ENCODE data around the gene MED20. TPM values are rescaled to one million over a fixed set of nuclear protein-coding genes. Genes with fewer than 3 reads are reported as not detected.

The MED20 gene
- total RNA-seq, 2 donors from 2014 or later = 18.5 to 18.8 TPM

DNA sequence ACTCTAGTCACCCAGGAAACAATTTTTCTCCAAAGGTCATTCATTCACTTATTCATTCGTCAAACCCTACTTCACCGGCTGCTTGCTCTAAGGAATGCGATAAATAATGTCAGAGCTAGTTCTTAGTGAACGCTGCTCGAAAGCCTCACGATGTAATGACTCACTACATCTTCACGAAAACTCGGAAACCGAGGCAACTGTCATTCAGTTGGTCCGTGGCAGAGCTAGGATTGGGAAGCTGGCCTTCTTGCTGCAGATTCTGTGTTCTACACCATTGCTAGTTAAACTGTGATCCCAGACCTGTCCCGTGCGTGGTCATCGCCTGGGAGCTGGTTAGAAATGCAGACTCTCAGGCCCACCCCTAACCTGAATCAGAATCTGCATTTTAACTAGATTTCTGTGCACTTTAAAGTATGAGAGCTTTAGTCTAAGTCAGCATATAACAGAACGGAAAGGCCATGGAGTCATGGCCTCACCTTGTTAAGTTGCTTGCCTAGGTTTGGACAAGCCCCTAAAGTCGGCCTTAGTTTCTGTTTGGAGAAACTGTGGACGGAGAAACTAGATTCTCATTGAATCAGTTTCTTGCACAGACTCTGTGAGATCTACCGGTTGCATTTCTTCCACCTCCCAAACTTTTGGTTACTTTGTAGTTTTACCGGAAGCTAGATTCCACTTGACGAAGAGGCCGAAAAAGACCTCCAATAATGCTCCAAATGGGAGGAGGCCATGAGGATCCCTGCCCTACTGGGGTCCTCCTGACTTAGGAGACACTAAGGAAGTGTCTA is 21.3 kb upstream of the MED20 start:
- no peak for ATAC-seq
- no peak for DNase-seq
- intact Hi-C loops (cut with DNase I, micrococcal nuclease) = no loop called here

DNA sequence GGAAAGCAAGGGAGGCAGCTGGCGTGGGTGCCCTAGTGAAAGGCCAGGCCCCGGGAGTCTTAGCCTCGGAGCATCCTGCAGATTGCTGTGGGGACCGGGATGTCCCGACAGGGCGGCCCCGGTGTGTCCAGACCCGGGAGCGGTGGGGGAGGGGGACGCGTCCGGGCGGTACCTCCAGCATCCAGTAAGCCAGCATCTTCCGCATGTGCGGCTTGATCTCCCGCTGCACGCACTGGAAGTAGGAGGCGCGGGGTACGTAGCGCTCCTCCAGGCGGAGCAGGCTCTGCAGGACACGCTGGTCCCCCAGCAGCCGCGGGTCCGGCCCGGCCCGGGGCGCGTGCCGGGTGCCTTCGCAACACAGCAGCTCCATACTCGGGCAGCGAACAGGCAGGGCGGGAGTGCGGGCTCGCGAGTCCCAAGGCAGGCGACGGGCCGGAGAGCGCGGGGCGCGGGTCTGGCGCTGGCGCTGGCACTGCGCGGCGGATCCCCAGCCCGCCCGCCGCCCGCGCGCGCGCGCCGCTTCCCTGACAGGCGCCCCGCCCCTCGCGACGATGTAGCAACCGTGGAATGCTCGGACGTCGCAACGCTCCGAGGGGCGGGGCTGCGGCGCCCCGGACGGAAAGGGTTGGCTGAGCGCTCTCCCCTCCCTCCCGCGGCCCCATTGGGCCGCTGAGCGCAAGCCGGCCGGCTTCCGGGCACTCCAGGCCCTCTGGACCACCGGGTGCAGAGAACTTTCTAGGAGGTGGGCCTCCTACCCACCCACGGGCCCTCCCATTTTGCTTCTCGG is 20.5 kb upstream of the MED20 start, which contains the start of gene CCND3:
Gene CCND3, minus strand, starts transcription at position 529 of the 787 bp plus-strand sequence. Its CDS starts 159 bp downstream, at position 370.
- peak; percentile 84 for ATAC-seq
- intact Hi-C loops (cut with DNase I, micrococcal nuclease) = no loop called here
- DNase-seq = peak; percentile 93 to 97

DNA sequence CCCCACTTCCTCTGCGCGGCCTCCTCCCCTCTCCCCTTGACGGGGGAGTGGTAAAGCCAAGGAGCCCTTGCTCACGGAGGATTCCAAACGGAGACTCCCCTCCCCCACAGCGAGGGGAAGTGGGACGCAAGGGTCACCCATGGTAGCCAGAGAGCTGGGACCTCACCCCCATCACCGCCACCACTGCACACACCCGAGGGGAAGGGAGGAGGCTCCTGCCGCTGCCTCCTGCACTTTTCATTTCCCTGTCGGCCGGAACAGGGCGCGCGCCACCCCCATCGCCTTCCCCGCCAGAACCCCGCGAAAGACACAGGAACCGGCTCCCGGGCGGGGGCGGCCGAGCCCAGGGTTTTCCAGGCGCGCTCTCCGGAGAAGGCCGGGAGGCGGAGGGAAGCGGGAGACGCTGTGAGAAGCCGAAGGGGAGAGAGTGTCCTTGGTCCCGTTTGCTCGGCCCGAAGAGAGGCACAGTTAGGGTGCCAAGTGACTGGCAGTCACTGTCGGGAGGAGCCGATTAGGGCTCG is 19.9 kb upstream of the MED20 start:
- DNase-seq (peak; percentile 48 to 64), ATAC-seq (peak; percentile 43)
- intact Hi-C loops (cut with DNase I, micrococcal nuclease) = no loop called here

DNA sequence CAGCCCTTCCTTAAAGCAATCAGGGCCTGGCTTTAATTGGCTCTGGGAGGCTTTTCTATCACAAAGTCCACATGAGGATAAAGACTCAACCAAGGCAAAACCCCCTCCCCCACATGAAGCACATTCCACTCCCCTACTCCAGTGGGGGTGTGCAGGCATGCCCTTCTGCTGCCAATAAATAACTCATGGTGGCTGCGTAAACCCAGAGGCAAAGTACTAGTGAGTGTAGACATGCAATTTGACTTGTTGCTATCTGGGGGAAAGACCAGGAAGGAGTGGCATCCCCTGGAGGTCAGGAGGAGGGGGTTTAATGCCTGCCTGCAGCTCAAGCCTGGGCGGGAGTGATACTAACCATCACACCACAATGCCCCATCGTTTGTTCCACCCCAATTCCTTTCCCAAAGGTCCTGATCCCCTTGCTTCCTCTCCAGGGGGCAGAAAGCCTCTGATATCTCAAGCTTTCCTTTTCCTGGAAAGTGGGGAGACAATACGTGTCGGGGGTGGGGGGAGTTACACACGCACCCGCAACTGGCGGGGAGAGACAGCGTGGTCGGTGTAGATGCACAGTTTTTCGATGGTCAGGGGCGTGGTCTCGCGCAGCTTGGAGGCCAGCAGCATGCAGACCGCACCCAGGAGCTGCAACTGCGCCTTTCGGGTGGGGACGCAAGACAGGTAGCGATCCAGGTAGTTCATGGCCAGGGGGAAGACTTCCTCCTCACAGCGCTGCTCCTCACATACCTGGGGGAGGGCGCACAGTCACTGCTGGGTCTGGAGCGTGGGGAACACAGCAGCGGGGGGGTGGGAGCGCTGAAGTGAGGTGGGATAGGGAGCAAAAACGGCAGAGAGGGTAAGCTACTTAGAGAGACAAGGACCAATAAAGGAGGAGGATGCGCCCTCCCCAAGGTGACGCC is 19.2 kb upstream of the MED20 start:
- DNase-seq (peak; percentile 81 to 83), ATAC-seq (peak; percentile 67)
- intact Hi-C loops (cut with DNase I, micrococcal nuclease) = loop anchor here (5.0 to 10.0 kb wide), 2 partner anchors 102 to 105 kb away; no protein-coding TSS in a partner anchor

DNA sequence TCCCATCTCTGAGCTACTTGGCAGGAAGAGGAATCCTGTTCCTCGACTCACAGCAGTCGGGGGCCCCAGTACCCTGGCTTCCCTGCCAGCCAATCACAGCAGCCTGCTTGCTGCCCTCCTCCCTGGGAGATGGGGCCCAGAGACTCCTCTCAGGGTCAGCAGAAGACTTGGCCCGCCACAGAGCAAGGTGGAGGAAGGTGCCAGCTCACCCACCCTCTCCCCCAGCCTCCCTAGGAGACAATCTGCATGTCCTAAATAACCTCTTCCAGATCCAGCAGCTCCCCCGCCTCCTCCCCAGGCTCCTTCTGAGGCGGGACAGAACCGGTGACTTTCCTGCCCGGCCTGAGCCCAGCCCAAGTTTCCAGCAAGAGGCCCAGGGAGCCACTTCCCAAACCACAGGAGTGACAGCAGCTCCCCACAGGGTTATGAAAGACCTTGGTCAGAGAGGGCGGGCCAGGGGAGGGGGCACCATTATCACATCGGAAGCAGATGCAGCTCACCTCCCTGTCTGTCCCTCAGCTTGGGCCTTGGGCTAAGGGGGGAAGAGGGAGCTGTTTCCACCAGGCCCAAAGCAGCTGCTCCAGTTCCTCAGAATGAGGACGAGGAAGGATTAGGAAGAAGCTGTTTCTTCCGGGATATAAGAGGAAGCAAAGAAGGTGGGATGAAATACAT is 18.4 kb upstream of the MED20 start:
- DNase-seq (peak; percentile 38 to 53), ATAC-seq (no peak)
- intact Hi-C loops (cut with DNase I, micrococcal nuclease) = loop anchor here (5.0 to 10.0 kb wide), 2 partner anchors 103 to 105 kb away; no protein-coding TSS in a partner anchor

DNA sequence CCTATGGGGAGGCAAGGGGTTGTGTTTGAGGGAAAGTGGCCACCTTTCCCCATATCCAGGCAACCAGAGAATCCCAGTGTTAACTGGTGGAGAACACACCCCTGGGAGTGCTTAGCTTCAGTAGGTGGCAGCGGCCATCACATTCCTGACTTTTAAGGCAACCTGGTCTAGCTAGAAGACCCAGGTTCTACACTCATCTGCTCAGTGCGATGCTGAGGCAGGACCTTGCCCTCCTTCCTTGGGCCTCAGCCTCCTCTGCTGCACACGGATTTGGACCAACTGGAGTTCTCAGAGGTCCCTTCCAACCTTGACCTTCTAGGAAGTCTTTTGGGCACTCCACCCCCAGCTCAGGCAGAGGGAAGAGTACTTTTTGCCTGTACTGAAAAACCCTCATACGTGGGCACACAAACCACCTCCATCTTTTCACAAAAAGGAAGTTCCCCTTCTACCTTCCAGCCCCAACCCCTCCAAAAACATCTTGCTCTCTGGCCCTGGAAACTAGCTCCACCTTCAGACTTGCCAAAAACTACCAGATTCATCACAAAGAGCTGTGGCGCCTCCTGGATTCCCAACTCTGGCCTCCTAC is 17.7 kb upstream of the MED20 start:
- DNase-seq (no peak), ATAC-seq (no peak)
- intact Hi-C loops (cut with DNase I, micrococcal nuclease) = loop anchor here (5.0 to 10.0 kb wide), 2 partner anchors 104 to 106 kb away; no protein-coding TSS in a partner anchor

DNA sequence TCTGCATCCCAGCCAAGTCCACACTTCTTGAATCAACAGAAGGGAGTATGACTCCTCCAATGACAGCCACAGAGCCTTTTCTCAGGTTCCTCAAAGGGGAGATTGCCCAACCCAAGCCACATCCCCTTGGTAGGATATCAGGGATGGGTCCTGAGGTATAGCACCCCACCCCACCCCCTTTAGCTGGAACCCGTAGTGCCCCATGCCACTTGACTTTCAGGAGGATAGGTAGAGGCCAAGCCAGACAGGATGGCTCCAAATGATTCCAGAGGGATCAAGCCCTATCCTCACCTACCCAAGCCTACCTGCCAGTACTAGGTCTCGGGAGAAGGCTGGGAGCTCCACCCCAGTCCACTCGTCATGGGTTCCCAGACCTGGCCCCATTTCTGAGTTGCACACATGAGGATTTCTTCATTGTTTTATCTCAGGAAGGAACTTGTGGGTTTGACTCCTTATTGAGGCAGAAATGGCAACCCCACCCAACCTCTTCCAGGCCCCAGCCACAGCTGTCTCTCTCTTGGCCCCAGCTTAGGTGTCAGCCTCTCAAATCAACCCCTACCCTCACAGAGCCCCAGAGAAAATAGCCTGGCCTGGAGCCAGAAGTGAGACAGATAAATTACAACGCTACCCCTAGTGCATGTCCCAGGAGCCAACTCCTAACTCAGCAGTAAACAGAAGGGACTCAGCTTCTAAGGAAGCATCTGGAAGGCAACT is 17.1 kb upstream of the MED20 start:
- DNase-seq = no peak
- no peak for ATAC-seq
- intact Hi-C loops (cut with DNase I, micrococcal nuclease) = loop anchor here (5.0 to 10.0 kb wide), 2 partner anchors 104 to 107 kb away; no protein-coding TSS in a partner anchor

DNA sequence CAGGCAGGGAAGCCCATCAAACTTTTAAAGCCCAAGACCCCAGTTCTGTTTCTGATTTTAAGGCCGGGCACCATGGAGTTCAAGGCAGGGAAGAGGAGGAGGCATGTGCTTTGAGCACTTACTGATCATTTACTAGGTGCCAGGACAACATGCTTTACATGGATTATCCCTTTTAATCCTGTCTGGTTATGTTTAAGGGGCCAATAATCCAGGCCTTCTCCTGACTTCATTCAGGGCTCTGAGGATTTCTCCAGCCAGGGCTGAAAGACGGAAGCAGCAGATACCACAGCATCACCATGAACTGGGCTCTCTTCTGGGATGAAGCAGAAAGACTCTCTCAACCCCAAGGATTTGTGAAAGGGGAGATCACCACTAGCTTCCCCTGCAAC is 16.5 kb upstream of the MED20 start:
- intact Hi-C loops (cut with DNase I, micrococcal nuclease) = loop anchor here (5.0 to 10.0 kb wide), 2 partner anchors 105 to 107 kb away; no protein-coding TSS in a partner anchor
- ATAC-seq (no peak), DNase-seq (no peak)

DNA sequence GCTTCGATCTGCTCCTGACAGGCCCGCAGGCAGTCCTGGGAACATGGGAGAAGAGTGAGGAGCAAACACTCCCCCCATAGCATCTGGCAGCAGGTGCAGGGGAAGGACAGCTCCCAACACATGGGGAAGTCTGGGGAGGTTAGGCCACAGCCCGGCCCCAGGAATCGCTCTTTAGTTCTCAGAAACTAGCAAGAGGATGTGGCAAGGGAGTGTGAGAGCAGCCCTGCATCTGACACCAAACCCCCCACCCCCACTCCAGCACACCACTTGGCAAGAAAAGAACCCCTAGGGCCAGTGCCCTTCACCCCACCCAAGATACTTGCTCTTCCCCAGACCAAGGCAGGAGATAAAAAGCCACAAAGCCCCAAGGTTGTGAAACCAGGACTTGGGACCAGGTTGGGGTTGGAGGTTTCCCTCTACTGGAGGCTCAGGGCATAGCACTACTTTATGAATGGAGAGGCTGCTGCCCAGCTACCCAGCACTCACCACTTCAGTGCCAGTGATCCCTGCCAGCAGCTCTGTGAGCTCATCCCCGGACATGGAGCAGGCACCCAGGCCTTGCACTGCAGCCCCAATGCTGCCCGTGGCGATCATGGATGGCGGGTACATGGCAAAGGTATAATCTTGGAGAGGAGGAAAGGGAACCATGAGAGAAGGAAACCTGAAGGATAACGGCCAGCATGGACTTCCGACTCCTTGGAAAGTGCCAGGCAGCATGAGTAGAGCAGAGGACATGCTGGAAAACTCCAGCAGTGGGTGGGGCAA is 15.3 kb upstream of the MED20 start:
- peak; percentile 56 to 68 for DNase-seq
- ATAC-seq = peak; percentile 52
- intact Hi-C loops (cut with DNase I, micrococcal nuclease) = loop anchor here (5.0 to 10.0 kb wide), 2 partner anchors 106 to 109 kb away; no protein-coding TSS in a partner anchor

DNA sequence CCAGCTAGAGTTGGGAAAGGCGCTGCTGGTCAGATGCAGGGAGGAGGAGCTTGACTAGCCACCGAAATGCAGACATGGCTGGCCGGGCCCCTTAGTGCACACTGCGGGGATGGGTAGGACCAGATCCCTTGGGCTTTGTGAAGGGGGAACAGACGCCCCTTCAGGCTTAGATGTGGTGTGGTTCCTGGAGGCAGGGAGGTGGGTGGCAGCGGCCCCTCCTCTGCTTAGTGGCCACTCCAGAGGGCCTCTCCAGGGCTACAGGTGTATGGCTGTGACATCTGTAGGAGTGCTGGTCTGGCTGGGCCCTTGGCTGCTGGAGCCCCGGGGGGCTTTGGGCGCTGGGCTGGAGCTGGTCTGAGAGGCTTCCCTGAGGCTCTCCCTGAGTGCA is 14.7 kb upstream of the MED20 start:
- intact Hi-C loops (cut with DNase I, micrococcal nuclease) = loop anchor here (5.0 to 10.0 kb wide), 2 partner anchors 107 to 109 kb away; no protein-coding TSS in a partner anchor
- no peak for DNase-seq
- ATAC-seq = no peak

DNA sequence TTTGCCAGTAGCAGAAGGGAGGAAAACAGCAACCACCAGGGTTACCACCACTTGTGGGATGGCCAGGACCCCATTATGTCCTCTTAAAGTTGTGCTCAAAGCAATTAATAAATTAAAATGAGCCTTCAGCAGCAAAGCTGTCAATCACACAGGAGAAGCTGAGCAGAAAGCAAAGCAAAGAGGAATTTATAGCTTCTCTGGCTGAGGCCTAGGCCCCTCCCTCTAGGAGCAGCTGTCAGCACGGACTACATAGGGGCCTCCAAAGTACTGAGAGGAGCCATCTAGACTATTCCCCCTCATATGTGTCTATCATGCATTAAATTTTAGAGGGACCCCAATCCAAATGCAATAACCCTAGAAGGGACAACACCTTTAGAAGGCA is 14.2 kb upstream of the MED20 start:
- ATAC-seq (no peak), DNase-seq (no peak)
- intact Hi-C loops (cut with DNase I, micrococcal nuclease) = loop anchor here (5.0 to 10.0 kb wide), 2 partner anchors 107 to 110 kb away; no protein-coding TSS in a partner anchor

DNA sequence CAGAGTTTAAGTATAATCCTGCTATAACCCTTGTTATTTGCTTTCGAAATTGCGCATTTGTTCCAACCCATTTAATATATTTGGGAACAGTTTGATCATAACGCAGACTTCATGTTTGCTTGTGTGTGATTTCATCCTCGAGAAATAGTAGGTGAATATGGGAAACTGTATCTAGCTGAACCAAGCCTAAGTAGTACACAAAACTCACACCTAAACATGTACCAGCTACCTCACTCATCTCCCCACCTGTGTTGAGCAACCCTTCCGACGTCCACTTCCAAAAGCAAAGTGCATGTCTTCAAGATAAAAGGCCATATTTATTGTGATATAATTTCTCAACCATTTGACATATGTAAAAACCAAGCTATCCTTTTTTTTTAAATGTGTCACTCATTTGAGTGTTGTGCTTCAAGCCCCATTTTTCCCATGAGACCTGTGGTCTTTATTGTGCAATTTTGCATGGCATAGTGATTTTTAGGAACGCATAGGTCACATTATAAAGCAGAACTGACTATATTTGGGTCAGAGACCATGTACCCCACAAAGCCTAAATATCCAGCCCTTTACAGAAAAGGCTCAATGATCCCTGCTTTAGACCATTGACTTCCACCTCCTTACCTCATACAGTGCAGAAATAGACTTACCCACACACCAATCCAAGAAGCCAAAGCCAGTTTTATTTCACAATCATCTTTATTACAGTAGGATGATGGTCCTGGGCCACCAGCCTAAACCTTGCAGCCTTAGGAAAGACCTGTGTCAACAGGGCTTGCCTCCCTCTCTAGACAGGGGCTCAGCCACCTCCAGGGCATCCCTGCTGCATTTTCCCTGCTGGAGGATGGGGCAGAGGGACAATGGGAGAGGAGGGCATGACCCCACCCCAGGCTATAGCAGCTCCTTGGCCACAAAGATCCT is 13.6 kb upstream of the MED20 start:
- no peak for DNase-seq
- no peak for ATAC-seq
- intact Hi-C loops (cut with DNase I, micrococcal nuclease) = loop anchor here (5.0 to 10.0 kb wide), 2 partner anchors 108 to 110 kb away; no protein-coding TSS in a partner anchor

DNA sequence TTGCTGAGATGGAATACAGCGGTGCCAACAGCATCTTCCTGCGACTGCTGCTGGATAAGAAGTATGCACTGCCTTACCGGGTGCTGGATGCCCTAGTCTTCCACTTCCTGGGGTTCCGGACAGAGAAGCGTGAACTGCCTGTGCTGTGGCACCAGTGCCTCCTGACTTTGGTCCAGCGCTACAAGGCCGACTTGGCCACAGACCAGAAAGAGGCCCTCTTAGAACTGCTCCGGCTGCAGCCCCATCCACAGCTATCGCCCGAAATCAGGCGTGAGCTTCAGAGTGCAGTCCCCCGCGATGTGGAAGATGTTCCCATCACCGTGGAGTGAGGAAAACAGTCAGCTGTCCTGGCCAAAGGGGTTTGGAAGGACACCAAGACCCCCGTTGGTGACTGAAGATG is 11.4 kb upstream of the MED20 start:
- ATAC-seq = no peak
- intact Hi-C loops (cut with DNase I, micrococcal nuclease) = loop anchor here in 1 of 2 donors (10.0 kb wide), 1 partner anchor 112 kb away; no protein-coding TSS in a partner anchor
- DNase-seq = no peak

DNA sequence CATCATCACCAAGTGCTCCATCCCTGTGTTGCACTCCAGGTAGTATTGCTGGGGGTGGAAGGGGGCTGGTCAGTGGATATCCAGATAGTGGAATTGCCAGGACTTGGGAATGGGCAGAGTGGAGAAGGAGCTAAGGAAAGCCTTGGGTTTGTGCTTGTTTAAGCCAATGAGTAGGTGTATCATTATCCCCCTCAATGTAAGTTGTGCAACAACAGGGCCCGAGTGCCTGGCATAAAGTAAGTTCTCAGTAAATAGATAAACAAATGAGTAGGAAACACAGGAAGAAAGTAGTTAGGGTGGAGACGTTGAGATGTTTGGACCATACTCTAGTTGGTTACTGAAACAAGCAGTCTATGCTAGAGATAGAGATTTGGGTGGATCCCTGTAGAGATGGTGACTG is 10.9 kb upstream of the MED20 start:
- DNase-seq = no peak
- ATAC-seq = no peak
- intact Hi-C loops (cut with DNase I, micrococcal nuclease) = loop anchor here in 1 of 2 donors (10.0 kb wide), 1 partner anchor 113 kb away; no protein-coding TSS in a partner anchor

DNA sequence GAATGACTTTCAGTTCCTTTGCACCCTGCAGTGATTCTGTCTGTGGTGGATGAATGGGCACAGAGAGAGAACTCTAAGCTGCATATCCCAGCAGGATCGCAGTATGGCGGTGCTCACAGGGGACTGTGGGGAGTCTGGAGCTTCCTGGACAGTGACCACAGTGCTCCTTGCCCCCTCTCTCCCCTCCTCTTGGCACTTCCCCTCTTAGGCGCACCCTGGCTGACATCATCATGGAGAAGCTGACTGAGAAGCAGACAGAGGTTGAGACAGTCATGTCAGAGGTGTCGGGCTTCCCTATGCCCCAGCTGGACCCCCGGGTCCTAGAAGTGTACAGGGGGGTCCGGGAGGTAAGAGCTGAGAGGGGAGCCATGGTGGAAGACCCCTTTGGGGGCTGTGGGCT is 9.0 kb upstream of the MED20 start:
- DNase-seq (no peak), ATAC-seq (no peak)
- intact Hi-C loops (cut with DNase I, micrococcal nuclease) = loop anchor here in 1 of 2 donors (10.0 kb wide), 1 partner anchor 115 kb away; no protein-coding TSS in a partner anchor
